GM19025 (cell line): Measurements from ENCODE around the gene RHOT1.
"Not testable (repeated sequence)": the region's sequence is repeated elsewhere in the genome, so short reads cannot be mapped to it uniquely, and the experiment has no call there.

Experiments
- ATAC-seq: cut with Tn5 transposase; IDR thresholded peaks from one replicate; pipeline ENCODE4 v1.9.1; 2021; ENCODE audit warnings: mild to moderate bottlenecking, low read depth, moderate library complexity; ENCODE audit not compliant: unreplicated experiment

RHOT1 gene

DNA sequence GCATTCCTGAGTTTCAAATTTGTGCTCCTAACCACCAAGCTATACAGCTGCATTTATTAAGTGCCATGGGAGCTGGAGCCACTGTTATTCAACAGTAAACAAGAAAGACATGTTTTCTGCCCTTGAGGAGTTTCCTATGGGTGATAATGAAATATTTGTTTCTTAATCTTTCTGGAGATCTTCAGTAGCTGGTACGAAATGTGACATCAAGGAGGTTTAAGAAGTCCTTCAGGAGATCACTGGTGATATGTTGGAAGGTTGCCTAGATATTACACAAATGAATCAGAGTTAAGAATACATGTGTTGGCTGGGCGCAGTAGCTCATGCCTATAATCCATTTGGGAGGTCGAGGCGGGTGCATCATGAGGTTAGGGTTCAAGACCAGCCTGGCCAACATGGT is 14.9 kb downstream of the RHOT1 start:
- no peak for ATAC-seq

DNA sequence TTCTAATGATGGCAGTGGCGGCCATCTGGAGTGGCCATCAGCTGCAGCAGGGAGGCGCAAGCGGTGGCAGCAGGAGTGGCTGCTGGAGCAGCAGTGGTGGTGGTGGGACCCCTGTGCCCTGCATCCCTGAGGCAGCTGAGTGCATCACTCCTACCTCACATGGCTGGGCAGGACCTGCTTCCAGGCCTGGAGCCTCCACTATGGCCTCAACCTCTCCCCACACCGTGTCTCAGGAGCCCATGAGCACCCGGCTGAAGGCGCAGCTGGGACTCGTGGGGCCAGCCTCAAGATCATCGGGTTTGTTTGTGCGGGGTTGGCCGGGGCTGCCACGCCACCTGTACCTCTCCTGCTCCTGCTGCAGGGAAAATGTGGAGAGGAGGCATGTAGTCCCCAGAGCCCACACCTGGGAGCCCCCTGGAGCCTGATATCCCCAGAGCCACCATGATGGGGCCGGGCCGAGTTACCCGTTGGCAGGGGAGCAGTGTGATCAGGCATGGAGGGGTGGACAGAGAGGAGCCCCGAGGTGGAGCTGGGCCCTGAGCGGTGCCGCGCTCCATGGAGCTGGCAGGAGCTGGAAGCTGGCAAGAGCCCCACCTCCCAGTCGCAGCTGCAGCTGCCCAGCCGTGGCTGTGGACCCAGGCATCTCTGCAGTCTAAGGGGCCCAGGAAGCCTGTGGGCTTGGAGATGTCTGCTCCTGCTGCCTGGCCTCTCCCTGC is 16.7 kb downstream of the RHOT1 start:
- no peak for ATAC-seq

DNA sequence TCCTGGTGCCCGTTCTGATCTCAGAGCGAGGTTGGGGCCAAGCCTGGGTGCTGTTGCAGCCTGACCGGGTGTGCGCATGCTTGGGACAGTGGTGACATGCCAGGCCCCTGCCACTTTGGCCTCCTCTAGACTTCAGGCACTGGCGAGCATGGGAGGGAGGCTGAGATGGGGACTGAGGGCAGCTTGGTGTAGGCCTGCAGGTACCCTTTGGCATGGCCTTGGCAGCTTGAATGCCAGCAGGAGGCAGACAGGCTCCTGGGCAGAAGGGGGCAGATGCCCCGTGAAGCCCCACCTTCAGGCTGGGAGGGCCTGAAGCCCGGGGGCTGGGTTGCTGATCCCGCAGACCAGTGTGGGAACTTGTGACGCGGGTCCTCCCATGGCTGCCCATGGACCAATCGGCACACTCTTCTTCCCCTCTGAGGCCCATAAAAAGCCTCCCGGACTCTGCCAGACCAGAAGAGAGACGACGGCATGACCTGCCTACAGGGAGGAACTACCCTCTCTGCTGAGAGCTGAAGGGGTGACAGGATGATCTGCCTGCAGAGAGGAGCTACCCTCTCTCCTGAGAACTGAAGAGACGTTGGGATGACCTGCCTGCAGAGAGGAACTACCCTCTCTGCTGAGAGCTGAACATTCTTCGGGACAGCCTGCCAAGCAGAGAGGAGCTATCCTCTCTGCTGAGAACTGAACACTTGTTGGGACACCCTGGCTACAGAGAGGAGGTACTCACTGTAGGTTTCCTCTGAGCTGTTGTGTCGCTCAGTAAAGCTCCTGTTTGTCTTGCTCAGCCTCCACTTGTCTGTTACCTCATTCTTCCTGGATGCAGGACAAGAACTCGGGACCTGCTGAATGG is 17.5 kb downstream of the RHOT1 start:
- no peak for ATAC-seq

DNA sequence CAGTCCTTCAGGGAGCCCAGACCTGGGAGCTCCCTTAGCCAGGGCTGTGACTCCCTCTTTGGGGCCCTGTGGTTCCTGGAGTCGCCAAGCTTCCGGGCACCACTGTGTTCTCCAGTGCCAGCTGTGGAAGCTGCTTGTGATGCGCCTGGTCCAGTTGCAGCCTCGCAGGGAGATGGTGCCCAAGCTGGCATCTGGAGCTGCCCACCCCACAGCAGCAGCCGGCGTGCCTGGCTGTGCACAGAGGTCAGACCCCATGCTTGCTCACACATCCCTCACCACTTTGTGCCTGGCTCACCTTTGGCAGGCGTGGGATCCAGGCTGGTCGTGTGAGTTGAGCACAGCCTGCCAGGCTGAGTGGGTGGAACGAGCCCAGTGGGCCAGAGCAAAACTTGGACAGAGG is 18.2 kb downstream of the RHOT1 start:
- no peak for ATAC-seq

DNA sequence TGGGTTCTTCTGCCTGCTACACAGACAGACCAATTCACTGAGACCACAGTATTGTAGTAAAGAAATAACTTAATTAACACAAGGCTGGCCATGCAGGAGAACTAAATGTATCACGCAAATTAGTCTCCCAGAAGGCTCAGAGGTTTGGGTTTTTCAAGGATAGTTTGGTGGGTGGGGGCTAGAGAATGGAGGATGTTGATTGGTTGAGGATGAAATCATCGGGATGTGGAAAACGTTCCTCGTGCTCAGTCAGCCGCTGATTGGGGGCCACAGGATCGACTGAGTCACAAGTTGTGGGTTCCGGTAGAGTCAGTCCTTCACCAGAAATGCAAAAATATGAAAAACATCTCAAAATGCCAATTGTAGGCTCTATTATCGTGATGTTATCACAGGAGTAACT is 18.7 kb downstream of the RHOT1 start:
- no peak for ATAC-seq

DNA sequence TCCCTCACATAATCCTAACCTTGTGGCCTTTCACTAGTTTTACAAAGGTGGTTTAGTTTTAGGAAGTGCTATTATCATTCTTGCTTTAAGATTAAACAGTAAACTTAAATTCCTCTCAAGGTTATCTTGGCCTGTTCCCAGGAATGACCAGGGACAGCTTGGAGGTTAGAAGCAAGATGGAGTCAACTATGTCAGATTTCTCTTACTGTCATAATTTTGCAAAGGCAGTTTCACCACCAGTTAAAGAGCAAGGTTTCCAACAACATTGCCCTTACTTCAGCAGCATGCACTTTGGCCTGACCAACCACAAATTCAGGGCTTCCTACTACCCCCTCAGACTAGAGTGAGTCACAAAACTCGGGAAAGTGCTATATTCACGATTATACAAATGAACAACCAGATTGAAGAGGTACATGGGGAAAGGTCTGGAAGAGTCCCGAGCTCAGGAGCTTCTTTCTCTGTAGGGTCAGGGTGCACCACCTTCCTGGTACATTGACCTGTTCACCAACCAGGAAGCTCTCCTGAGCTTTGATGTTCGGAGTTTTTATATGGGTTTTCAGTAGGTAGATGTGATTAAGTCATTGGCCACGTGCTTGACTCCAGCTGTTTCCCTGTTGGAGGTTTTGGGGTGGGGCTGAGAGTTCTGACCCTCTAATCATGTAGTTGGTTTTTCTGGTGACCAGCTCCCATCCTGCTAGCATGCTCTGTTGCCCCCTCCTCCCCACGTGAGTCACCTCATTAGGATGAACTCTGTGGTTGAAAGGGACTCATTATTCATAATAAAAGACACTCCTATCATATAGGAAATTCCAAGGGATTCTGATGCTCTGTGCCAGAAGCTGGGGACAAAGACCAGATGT is 19.4 kb downstream of the RHOT1 start:
- ATAC-seq, result no peak

DNA sequence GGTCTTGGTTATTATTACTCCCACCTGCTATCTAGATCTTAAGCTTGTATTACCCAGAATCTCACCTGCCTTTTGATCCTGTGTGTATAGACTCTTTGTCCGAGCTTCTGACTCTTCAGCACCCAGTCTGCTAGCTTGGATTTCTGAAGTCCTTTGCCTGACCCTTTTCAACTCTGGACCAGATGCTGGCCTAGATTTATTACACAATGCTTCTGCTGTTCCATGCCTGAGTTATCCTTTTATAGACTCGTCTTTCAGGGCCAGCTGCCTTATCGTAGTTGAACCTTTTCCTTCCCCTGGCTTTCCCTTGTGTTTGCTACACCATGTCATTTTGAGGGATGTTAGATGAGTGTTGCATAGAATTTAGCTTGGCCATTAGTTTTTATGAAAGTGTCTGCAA is 32.6 kb downstream of the RHOT1 start:
- no peak for ATAC-seq

DNA sequence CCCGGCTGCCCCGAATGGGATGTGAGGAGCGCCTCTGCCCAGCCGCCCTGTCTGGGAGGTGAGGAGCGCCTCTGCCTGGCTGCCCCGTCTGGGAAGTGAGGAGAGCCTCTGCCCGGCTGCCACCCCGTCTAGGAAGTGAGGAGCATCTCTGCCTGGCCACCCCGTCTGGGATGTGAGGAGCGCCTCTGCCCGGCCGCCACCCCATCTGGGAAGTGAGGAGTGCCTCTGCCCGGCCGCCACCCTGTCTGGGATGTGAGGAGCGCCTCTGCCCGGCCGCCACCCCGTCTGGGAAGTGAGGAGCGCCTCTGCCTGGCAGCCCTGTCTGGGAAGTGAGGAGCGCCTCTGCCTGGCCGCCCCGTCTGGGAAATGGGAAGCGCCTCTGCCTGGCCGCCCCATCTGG is 36.4 kb downstream of the RHOT1 start:
- ATAC-seq, result not testable (repeated sequence)

DNA sequence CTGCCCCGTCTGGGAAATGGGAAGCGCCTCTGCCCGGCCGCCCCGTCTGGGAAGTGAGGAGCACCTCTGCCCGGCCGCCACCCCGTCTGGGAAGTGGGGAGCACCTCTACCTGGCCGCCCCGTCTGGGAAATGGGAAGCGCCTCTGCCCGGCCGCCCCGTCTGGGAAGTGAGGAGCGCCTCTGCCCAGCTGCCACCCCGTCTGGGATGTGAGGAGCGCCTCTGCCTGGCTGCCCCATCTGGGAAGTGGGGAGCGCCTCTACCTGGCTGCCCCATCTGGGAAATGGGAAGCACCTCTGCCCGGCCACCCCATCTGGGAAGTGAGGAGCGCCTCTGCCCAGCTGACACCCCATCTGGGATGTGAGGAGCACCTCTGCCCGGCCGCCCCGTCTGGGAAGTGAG is 36.8 kb downstream of the RHOT1 start:
- ATAC-seq, result not testable (repeated sequence)

DNA sequence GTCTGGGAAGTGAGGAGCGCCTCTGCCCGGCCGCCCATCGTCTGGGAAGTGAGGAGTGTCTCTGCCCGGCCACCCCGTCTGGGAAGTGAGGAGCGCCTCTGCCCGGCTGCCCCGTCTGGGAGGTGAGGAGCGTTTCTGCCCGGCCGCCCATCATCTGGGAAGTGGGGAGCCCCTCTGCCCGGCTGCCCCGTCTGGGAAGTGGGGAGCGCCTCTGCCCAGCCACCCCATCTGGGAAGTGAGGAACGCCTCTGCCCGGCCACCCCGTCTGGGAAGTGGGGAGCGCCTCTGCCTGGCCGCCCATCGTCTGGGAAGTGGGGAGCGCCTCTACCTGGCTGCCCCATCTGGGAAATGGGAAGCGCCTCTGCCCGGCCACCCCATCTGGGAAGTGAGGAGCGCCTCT is 37.2 kb downstream of the RHOT1 start:
- not testable (repeated sequence) for ATAC-seq

DNA sequence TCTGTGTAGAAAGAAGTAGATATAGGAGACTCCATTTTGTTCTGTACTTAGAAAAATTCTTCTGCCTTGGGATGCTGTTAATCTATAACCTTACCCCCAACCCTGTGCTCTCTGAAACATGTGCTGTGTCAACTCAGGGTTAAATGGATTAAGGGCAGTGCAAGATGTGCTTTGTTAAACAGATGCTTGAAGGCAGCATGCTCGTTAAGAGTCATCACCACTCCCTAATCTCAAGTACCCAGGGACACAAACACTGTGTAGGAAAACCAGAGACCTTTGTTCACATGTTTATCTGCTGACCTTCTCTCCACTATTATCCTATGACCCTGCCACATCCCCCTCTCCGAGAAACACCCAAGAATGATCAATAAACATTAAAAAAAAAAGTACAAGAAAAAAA is 38.0 kb downstream of the RHOT1 start:
- ATAC-seq, result not testable (repeated sequence)

DNA sequence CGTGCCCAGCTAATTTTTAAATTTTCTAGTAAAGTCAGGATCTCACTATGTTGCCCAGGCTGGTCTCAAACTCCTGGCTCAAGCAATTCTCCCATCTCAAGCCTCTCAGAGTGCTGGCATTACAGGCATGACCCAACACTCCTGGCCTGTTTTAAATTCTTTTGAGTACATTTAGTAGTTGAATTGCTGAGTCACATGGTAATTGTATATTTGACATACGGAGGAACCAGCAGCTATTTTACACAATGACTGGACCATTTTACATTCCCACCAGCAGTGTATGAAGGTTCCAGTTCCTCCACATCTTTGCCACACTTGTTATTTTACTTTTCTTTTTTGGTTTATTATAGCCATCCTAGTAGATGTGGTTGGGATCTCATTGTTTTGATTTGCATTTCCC is 43.6 kb downstream of the RHOT1 start:
- no peak for ATAC-seq

DNA sequence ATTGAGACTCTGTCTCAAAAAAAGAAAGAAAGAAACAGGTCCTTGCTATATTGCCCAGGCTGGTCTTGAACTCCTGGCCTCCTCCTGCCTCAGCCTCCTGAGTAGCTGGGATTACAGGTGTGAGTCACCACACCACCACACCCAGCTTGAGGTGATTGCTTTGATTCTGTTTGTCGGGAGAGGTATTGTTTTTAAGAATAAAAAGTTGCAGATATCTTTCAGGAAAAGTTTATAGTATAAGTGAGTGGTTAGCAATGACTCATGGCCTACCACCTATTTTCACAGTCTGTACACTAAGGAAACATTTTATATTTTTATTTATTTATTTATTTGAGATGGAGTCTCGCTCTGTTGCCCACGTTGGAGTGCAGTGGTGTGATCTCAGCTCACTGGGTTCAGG is 45.0 kb downstream of the RHOT1 start:
- no peak for ATAC-seq

DNA sequence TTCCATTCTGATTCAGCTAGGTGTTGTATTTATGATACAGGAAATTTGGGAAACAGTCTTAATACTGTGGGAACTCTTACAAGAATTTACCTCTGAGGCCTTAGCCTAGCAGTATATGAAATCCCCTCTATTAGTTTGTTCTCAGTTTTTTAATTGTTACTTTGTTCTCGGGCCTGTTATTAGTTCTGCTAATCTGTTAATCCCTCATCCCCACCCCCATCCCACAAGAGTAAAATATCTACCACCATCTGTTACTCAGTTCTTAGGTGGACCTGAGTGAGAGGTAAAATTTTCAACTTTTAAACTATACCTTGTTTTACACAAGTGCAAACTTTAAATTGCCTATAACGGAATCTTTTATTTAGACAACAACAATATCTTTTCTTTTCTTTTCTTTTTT is 47.0 kb downstream of the RHOT1 start:
- no peak for ATAC-seq

DNA sequence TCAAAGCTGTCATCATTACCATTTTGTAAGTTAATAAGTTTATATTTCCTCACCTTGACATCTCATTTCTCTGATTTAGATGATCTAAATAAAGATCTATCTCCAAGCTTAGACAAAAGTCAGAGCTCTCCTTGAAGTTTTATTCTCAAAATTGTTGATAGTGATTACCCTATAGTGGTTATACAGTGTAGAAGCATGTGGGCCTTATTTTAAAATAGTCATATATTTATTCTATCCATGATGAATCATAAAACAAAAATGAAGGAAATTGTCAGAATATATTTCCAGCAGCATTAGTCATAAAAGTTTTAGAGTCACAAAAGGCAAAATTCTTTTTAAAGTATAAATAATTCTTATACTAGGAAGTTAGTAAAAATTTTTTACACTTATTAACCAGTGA is 49.0 kb downstream of the RHOT1 start:
- ATAC-seq, result no peak

DNA sequence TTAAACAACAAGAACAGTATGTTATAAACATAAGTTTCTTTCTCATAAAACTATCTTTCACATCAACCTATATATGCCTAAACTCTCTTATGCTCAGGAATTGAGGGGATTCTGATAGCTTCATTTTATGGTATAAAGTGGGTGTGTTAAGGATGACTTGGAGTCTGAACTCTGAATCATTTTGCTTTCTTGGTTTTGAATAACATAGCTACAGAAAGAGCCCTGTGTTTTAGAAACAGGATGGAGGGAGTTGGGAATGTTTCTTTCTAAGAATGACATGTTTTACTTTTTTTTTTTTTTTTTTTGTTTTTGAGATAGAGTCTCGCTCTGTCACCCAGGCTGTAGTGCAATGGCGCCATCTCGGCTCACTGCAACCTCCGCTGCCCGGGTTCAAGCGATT is 50.1 kb downstream of the RHOT1 start:
- no peak for ATAC-seq

DNA sequence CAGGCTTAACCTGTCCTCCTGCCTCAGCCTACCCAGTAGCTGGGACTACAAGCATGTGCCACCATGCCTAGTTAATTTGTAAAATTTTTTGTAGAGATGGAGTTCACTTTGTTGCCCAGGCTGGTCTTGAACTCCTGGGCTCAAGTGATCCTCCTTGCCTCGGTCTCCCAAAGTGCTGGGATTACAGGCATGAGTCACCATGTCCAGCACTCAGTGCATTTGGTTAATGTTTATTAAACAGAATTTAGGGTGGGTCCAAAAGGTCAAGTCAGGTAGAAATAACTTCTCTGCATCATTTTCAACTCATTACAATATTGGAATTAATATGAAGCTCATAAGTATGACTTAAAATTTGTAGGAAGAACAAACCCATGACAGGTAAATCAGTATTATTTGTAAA is 55.7 kb downstream of the RHOT1 start:
- no peak for ATAC-seq

DNA sequence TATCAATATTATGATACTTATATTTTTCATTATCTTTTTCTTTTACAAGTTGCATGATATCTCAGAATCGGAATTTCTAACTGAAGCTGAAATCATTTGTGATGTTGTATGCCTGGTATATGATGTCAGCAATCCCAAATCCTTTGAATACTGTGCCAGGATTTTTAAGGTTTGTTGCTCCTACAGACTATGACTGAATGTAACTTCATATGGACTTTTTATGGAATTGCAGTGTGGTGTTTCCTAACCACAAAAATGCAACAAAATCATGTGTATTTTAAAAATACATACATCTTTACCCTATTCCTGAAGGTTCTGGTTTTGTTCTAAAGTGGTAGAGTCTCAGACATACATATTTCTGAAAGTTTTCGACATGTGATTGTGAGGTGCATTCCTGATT is 64.6 kb downstream of the RHOT1 start:
- no peak for ATAC-seq

DNA sequence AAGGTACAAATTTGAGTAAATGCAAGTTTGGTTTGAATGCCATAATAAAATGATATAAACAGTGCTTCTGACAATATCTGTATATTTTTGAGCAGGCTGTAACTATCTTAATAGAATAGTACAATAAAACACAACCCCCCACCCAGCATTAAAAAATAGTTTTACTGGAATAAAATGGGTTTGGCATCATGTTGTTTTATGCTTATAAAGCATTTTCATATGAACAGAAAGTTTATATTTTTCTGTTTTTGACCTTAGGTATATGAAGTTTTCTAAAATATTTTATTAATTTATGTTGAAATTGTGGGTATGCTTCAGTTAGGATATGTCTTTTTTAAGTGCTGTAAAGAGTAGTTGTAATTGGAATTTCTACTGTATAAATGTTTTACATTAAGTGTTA is 66.1 kb downstream of the RHOT1 start:
- no peak for ATAC-seq

DNA sequence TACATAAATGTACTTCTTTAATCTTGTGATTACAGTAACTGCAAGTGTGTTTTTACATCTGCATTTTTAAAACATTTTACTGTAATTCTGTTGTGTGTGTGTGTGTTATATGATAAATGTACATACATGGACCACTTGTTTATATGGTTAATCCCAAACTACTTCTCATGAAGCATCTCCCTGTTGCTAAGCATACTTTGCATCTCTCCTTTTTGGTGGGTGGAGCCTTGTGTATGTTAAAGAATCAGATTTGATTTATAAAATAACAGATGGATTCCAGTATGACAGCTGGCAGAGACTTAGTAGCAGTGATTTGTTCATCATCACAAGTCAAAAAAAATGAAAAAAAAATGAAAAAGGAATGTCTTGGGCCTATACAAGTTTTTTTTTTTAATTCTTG is 67.3 kb downstream of the RHOT1 start:
- ATAC-seq, result no peak

DNA sequence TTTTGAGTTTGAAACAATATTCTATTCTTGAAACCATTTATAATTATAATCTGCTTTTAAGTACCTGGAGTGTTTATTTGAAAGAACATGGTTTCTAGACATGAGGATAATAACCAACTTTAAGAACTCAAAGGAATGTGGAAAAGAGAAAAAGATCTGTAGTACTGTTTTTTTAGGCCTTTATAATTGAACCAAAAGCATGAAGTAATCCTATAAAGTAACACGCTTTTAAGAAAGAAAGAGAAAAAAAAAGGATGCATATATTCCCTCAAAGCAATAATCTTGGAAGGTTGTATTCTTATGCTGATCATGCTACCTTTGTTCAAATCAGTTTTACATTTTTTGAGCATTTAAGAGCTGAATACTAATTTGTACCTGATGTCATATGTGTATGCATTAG is 69.4 kb downstream of the RHOT1 start:
- no peak for ATAC-seq
